Tibial nerve (tissue), 4 donors: ENCODE measurements around the gene MANSC1.

ENCODE experiments used
- EP300 ChIP-seq, 2 donors: sonication (generic); formaldehyde crosslinking; IDR thresholded peaks; one replicate each; pipeline ENCODE4 v1.6.1; 2017; ENCODE audit warnings: antibody characterized with exemption in 2 of 2, mild to moderate bottlenecking in 1 of 2
- TF ChIP-seq, protein P1 (sequence below), 5 experiments: fragments of 200-600 bp in 3 of 5; fragments of 450-650 bp in 2 of 5; sonication (generic) in 3 of 5; IDR thresholded peaks; one replicate each; pipeline ENCODE4 v1.5.1; 2016 to 2019; ENCODE audit warnings: antibody characterized with exemption in 5 of 5, mild to moderate bottlenecking in 3 of 5, moderate library complexity in 2 of 5

GRCh38 chr12:12305568-12306300, 44.3 kb downstream of the MANSC1 start:
- TF ChIP-seq, protein P1, sequence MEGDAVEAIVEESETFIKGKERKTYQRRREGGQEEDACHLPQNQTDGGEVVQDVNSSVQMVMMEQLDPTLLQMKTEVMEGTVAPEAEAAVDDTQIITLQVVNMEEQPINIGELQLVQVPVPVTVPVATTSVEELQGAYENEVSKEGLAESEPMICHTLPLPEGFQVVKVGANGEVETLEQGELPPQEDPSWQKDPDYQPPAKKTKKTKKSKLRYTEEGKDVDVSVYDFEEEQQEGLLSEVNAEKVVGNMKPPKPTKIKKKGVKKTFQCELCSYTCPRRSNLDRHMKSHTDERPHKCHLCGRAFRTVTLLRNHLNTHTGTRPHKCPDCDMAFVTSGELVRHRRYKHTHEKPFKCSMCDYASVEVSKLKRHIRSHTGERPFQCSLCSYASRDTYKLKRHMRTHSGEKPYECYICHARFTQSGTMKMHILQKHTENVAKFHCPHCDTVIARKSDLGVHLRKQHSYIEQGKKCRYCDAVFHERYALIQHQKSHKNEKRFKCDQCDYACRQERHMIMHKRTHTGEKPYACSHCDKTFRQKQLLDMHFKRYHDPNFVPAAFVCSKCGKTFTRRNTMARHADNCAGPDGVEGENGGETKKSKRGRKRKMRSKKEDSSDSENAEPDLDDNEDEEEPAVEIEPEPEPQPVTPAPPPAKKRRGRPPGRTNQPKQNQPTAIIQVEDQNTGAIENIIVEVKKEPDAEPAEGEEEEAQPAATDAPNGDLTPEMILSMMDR (IDR thresholded peaks at IDR 0.05) = no peak
- no peak for TF ChIP-seq EP300 (IDR thresholded peaks at IDR 0.05)
